ENCODE results near the gene RIBC1.
"Not testable (repeated sequence)": the region's sequence is repeated elsewhere in the genome, so short reads cannot be mapped to it uniquely, and the experiment has no call there.

Gene RIBC1

GRCh38 chrX:53412446-53412845, 10.2 kb upstream of the RIBC1 start:
- TF ChIP-seq, protein P1, sequence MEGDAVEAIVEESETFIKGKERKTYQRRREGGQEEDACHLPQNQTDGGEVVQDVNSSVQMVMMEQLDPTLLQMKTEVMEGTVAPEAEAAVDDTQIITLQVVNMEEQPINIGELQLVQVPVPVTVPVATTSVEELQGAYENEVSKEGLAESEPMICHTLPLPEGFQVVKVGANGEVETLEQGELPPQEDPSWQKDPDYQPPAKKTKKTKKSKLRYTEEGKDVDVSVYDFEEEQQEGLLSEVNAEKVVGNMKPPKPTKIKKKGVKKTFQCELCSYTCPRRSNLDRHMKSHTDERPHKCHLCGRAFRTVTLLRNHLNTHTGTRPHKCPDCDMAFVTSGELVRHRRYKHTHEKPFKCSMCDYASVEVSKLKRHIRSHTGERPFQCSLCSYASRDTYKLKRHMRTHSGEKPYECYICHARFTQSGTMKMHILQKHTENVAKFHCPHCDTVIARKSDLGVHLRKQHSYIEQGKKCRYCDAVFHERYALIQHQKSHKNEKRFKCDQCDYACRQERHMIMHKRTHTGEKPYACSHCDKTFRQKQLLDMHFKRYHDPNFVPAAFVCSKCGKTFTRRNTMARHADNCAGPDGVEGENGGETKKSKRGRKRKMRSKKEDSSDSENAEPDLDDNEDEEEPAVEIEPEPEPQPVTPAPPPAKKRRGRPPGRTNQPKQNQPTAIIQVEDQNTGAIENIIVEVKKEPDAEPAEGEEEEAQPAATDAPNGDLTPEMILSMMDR (IDR thresholded peaks at IDR 0.05; ENCODE audit: control insufficient read depth, insufficient read depth, low read depth, low read length, missing control alignments) = no peak
- DNase-seq (ENCODE audit: low read depth) = no peak
- H3K4me3 ChIP-seq (ENCODE audit: control insufficient read depth, low read depth, low read length) = no peak overlapping the region

DNA sequence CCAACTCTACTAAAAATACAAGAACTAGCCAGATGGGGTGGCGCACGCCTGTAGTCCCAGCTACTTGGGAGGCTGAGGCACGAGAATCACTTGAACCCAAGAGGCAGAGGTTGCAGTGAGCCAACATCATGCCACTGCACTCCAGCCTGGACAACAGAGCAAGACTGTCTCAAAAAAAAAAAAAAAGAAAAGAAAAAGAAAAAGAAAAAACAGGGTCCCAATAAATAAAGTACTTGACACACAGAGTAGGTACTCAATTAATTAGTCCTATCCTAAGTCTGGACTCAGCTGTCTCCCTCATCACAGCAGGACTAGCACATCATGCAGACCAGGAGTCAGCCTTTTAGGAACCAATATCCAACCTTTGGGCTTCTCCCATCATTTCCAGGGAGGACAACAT, 2.3 kb upstream of the RIBC1 start:
- H3K4me3 ChIP-seq (ENCODE audit: control insufficient read depth, low read depth, low read length); DNase-seq (ENCODE audit: low read depth): not testable (repeated sequence)

- H3K4me3 ChIP-seq (ENCODE audit: control insufficient read depth, low read depth, low read length) = peak overlapping the region; percentile 70
- TF ChIP-seq, protein P1 (IDR thresholded peaks at IDR 0.05; ENCODE audit: control insufficient read depth, insufficient read depth, low read depth, low read length, missing control alignments) = no peak
- DNase-seq (ENCODE audit: low read depth) = no peak
Observed at GRCh38 chrX:53421125-53421524, 1.5 kb upstream of the RIBC1 start.

- no peak for DNase-seq (ENCODE audit: low read depth)
- peak overlapping the region; percentile 70 for H3K4me3 ChIP-seq (ENCODE audit: control insufficient read depth, low read depth, low read length)
- TF ChIP-seq, protein P1 (IDR thresholded peaks at IDR 0.05; ENCODE audit: control insufficient read depth, insufficient read depth, low read depth, low read length, missing control alignments) = no peak
Observed at GRCh38 chrX:53421772-53422085, 944 bp upstream of the RIBC1 start.

DNA sequence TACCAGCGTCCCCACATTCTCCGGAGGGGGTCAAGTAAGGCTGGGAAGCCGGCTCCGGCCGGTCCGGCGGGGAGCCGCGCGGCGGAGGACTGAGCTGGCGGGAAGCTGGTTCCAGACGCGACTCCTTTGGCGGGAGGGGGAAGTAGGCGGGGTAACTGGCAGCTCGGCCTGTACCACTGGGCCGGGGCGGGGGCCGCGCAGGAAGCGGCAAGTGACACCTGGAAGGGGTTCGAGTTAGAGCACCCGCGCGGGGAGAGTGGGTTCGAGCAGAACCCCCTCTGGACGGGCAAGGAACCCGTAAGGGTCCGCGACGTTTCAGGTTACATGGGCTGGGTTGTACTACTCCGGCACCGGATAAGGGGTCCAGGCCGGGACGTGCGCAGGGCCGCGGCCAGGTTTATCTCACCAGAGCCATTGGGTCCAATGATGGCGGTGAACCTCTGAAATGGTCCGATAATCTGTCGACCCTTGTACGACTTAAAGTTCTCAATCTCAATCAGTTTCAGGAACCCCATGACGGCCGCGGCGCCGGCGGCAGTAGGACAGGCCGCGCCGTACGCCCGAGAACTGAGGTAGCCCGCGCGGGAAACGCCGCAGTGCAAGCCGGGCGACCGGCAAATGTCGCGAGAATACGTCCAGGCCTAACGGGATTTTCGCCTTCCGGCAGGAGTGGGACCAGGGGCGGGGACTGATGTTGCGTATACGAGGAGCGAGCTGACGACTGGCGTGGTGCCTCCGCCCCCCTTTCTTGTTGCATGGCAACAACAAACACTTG, 400 bp upstream of the RIBC1 start, which contains the start of gene SMC1A:
TSS of gene SMC1A (minus strand) at position 569 of the 775 bp plus-strand sequence. CDS start at position 515, 54 bp downstream.
- peak within 1 kb of the TSS; percentile 70 for H3K4me3 ChIP-seq (ENCODE audit: control insufficient read depth, low read depth, low read length)
- peak; percentile 92 for DNase-seq (ENCODE audit: low read depth)
- TF ChIP-seq, protein P1 (IDR thresholded peaks at IDR 0.05; ENCODE audit: control insufficient read depth, insufficient read depth, low read depth, low read length, missing control alignments) = no peak

DNA sequence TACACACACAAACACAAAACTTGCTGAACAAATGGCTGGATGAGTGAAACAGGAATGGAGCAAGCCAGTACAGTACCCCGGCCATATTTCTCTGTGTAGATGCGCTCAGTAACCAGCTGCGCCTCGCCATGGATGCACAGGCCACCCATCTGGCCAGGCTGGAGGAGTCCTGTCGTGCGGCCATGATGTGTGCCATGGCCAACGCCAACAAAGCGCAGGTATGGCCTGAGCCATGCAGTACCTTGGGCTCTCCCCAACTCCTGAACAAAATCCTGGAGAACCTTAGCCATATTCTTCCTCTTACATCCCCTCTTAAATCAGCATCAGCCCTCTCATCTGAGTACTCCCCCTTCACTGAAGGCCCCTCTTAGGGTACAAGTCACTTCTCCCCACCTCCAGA, 7.1 kb downstream of the RIBC1 start:
- no peak overlapping the region for H3K4me3 ChIP-seq (ENCODE audit: control insufficient read depth, low read depth, low read length)
- TF ChIP-seq, protein P1 (IDR thresholded peaks at IDR 0.05; ENCODE audit: control insufficient read depth, insufficient read depth, low read depth, low read length, missing control alignments) = no peak
- no peak for DNase-seq (ENCODE audit: low read depth)

DNA sequence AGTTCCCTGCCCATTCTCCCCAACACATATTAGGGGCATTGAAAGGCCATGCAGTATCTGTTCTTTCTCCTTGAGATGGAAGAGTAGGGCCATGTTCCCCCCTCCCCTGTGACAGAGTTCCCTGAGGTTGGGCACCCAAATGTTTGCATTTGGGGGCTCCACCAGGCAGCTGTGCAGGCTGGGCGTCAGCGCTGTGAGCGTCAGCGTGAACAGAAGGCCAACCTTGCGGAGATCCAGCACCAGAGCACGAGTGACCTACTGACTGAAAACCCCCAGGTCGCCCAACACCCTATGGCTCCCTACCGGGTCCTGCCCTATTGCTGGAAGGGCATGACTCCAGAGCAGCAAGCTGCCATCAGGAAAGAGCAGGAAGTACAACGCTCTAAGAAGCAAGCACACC, 7.6 kb downstream of the RIBC1 start:
- DNase-seq (ENCODE audit: low read depth) = no peak
- H3K4me3 ChIP-seq (ENCODE audit: control insufficient read depth, low read depth, low read length) = no peak overlapping the region
- TF ChIP-seq, protein P1 (IDR thresholded peaks at IDR 0.05; ENCODE audit: control insufficient read depth, insufficient read depth, low read depth, low read length, missing control alignments) = no peak
